OCI-LY3 (cell line): ENCODE results near the gene P2RX4.

Experiments used
- H2AFZ ChIP-seq: fragments of 200-600, 300-600 bp; shearing (Covaris generic); 2 replicates; pipeline ENCODE4 v1.6.0; 2014; ENCODE audit warnings: antibody characterized with exemption, low read depth, low read length
- H3K27ac ChIP-seq: fragments of 200-600, 300-600 bp; sonication (generic); 2 replicates; pipeline ENCODE4 v1.5.1; 2014; ENCODE audit warnings: mild to moderate bottlenecking, low read length, moderate library complexity, mixed read lengths
- H3K27me3 ChIP-seq: fragments of 200-600, 300-600 bp; sonication (generic); 2 replicates; pipeline ENCODE4 v1.6.1; 2014; ENCODE audit warnings: low read depth, low read length, mixed read lengths
- H3K36me3 ChIP-seq: fragments of 200-600, 300-600 bp; sonication (generic); replicated peaks from 2 replicates; pipeline ENCODE3; 2014; ENCODE audit warnings: low read depth, low read length, mixed read lengths
- H3K4me1 ChIP-seq: fragments of 300-600, 200-600 bp; sonication (generic); 2 replicates; pipeline ENCODE4 v1.6.1; 2014; ENCODE audit warnings: low read length, mixed read lengths
- H3K4me2 ChIP-seq: fragments of 200-600, 300-600 bp; sonication (generic); 2 replicates; pipeline ENCODE4 v1.6.1; 2014; ENCODE audit warnings: low read length, mixed read lengths
- H3K4me3 ChIP-seq: fragments of 300-600, 200-600 bp; sonication (generic); 2 replicates; pipeline ENCODE4 v1.5.1; 2014; ENCODE audit warnings: antibody characterized with exemption, mild to moderate bottlenecking, low read length, moderate library complexity
- H3K79me2 ChIP-seq: fragments of 300-600, 200-600 bp; shearing (Covaris generic); 2 replicates; pipeline ENCODE4 v1.6.1; 2014; ENCODE audit warnings: mild to moderate bottlenecking, low read length, mixed read lengths
- H3K9ac ChIP-seq: fragments of 300-600, 200-600 bp; shearing (Covaris generic); 2 replicates; pipeline ENCODE4 v1.6.0; 2014; ENCODE audit warnings: mild to moderate bottlenecking, low read length, moderate library complexity
- H3K9me3 ChIP-seq: fragments of 200-600, 300-600 bp; shearing (Covaris generic); 2 replicates; pipeline ENCODE4 v1.6.1; 2014; ENCODE audit warnings: low read length, mixed read lengths; ENCODE audit not compliant: insufficient read depth
- H4K20me1 ChIP-seq: fragments of 200-600, 300-600 bp; sonication (generic); 2 replicates; pipeline ENCODE4 v1.6.1; 2016; ENCODE audit warnings: low read length, mixed read lengths; ENCODE audit not compliant: insufficient read depth
- CTCF ChIP-seq: fragments of 200-600, 300-600 bp; sonication (generic); IDR thresholded peaks from 2 replicates; pipeline ENCODE4 v1.5.1; 2014; ENCODE audit warnings: antibody characterized with exemption, low read length, low read depth
- EZH2phosphoT487 ChIP-seq: fragments of 200-600 bp; shearing (Covaris generic); IDR thresholded peaks from 2 replicates; pipeline ENCODE4 v1.6.1; 2018; ENCODE audit warnings: antibody characterized with exemption, mixed run types, low read depth

Gene P2RX4

DNA sequence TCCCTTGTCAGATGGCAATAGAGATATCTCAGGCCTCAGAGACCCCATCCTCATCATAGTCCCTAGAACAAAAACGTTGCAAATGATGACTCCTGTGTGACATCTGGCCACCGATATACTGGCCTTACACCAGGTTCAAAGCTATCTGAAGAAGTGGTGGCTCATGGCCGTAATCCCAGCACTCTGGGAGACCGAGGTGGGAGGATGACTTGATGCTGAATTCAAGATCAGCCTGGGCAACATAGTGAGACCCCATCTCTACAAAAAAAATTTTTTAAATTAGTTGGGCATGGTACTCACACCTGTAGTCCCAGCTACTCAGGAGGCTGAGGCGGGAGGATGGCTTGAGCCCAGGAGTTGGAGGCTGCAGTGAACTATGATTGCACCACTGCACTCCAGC lies 73.5 kb downstream of the P2RX4 start:
- Histone ChIP-seq H4K20me1 (no peaks in the 10 kb centered on the region), H3K9me3 (no peaks in the 10 kb centered on the region), H3K4me2 (no peak overlapping the region), H3K36me3 (no peaks in the 10 kb centered on the region), H3K27me3 (no peaks in the 10 kb centered on the region), H2AFZ (no peak overlapping the region), H3K79me2 (peaks cover 16% of the 10 kb centered on the region), H3K27ac (no peak overlapping the region), H3K4me1 (no peaks in the 10 kb centered on the region), H3K9ac (no peak overlapping the region), H3K4me3 (no peak overlapping the region)
- TF ChIP-seq CTCF: no peak
- no peak for TF ChIP-seq EZH2phosphoT487
